Measurements from ENCODE around the gene DDT.
"Not testable (repeated sequence)": the region's sequence is repeated elsewhere in the genome, so short reads cannot be mapped to it uniquely, and the experiment has no call there.

Gene DDT

DNA sequence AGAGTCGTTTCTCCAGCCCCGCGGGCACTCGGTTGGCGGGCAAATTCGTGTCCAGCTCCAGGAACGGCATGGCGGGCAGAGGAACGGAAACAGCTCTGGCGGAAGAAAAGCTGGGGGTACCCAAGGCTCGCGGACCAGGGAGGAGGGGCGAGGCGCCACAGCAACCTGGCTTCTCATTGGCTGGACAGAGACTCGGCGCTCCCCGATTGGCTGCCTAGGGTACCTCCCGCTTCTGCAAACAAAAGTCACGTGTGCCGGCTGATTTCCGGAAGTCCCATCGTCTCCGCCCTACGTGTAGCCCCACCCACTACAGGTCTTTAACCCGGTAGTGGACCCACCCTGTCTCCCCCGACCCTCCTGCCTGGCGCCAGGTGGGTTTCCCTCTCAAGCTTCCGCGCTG, at the start of gene DDT:
TSS of gene DDT (minus strand) at position 97 of the 400 bp plus-strand sequence. CDS start at position 70, 27 bp downstream.
- DNase-seq: not testable (repeated sequence)

DNA sequence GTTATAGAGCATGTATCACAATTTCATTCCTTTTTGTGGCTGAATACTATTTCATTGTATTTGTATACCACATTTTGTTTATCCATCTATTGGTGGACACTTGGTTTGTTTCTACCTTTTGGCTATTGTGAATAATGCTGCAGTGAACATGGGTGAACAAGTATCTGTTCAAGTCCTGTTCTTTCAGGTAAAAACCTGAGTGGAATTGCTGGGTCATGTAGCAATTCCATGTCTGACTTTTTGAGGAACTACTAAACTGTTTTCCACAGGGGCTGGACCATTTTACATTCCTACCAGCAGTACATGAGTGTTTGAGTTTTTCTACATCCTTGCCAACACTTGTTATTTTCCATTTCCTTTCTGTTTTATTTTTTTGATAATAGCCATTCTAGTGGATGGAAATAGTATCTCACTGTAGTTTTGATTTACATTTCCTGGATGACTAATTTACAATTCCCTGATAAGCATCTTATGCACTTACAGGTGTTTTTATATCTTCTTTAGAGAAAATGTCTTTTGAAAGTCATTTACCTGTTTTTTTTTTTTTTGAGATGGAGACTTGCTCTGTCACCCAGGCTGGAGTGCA, 49.1 kb upstream of the DDT start:
- no peak for DNase-seq

DNA sequence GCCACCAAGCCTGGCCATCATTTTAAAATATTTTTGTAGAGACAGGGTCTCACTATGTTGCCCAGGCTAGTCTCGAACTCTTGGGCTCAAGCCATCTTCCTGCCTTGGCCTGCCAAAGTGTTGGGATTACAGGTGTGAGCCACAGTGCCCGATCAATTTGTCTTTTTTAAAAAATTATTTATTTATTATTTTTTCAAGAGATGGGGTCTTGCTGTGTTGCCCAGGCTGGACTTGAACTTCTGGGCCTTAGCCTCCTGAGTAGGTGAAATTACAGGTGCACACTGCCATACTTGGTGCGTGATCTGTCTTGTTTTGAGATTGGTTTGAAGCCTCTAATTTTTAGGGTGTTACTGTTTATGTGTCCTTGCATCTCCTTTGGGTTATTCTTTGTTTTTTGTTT, 47.1 kb upstream of the DDT start:
- no peak for DNase-seq

DNA sequence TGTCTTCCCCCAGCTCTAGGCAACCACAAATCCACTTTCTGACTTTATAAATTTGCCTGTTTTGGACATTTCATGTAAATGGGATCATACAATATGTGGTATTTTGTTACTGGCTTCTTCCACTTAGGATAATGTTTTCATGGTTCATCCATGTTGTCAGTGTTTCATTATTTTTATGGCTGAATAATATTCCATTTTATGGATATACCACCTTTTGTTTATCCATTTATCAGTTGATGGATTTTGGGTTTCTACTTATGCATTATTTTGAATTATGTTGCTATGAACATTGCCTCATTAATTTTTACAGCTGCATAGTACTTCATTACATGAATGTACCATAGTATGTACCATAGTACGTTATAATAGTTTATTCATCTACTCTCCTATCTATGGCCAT, 41.9 kb upstream of the DDT start:
- DNase-seq: no peak

DNA sequence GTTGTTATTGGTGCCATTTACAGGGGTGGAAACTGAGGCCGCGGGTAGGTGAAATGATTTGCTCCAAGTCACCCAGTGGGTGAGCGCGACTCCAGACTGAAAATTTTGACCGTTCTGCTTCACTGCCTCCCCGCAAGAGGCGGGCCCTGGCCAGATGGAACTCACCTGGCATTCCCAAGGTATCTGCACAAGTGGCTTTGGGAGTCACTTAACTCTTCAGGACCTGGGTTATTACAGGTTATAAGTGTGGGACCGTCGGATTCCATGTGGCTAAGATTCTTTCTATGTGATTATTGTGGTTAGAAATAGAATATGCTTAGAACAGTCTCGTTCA, 37.5 kb upstream of the DDT start:
- DNase-seq: no peak

DNA sequence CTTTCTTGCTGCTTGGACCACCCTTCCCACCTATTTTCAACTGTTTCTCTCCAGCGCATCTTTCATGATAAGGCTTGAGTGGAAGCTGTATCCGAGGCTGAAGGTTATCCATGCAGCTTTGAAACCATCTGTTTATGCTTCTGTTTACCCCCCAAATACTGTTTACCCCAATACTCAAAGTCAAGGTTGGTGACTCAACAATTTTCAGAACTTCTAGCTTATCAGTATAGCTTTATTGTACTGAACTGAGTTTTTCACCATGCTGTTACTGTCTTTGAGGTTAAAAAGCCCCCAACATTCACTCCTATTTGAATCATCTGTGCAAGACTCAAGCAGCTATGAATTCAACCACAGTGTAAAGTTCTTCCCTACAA, 35.8 kb upstream of the DDT start:
- no peak for DNase-seq

DNA sequence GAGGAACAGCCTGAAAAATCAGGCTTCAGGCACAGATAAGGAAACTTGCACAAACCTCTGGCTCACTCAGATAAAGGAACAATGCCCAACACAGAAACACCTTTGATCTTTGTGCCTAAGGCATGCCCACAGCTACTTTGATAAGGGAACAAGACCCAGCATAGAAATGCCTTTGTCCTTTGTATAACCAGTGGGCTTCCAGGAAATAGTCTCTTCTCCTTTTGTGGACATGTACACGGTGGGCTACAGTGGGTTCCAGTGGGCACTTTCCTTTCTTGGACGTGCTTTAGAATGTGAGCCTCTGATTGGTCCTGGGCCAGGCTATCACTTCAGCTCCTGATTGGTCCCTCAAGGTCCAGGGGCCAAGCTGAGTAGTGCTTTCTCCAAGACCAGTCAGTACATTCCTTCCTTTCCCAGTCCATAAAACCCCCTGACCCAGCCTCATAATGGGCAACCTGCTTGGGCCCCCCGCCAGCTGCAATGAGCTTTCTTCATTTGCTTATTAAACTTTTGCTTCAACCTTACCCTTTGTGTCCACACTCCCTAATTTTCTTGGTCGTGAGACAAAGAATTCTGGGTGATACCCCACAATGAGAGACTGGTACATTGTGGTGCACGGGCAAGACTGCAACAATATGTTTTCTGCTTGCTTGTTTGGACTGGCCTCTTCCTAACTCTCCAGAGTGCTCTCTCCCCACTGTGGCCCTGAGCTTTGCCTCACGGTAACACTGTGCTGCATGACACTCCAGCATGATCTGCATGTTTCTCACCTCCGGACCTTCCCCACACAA, 35.2 kb upstream of the DDT start:
- no peak for DNase-seq

DNA sequence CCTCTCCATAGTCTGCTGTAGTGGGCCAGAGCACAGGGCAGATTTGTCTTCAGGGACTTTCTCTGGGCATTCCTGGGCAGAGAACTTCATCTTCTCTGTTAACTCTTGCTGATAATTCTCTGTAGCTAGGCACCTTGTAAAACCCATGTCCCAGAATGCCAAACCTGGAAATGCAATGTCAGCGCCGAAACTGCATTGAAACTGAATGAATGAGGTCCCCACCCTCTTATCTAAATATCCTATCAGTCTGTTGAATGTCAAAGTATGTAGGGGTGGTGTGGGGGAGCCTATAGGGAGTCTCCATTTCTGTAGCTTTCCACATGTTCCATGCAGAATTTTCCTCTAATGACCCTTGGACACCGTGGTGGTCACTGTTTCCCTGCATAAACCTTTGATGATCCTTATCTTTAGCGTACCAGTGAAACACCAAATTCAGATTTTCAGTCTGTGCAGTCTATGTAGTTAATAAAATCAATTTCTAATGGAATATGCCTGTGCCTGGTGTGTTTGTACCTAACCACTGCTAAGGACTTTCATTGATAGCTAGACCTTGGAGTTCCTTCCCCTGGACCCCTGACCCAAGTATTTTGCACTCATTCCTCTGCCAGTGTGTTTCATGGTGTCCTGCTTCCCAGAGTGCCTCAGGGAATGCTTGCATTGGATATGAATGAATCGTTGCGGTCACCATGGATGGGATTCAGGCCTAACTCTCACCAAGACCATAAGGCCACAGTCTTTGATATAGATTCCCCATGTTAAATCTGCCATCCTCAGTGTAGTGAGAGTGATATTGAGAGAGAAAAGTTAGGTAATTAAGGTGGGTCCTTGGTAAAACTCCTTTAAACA, 34.4 kb upstream of the DDT start:
- DNase-seq: no peak

DNA sequence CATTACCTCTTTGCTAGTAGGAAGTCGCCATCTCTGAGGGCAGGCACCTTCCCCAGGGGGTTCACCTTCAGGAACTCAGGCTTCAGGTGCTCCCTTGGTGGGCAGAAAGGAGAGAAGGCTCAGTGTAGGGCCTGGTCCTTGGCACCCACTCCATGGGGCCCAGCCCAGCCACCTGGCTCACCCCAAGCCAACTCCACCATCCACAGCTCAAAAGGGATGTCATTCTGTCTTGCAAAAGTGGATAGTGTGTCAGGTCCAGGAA, 33.7 kb upstream of the DDT start:
- no peak for DNase-seq

DNA sequence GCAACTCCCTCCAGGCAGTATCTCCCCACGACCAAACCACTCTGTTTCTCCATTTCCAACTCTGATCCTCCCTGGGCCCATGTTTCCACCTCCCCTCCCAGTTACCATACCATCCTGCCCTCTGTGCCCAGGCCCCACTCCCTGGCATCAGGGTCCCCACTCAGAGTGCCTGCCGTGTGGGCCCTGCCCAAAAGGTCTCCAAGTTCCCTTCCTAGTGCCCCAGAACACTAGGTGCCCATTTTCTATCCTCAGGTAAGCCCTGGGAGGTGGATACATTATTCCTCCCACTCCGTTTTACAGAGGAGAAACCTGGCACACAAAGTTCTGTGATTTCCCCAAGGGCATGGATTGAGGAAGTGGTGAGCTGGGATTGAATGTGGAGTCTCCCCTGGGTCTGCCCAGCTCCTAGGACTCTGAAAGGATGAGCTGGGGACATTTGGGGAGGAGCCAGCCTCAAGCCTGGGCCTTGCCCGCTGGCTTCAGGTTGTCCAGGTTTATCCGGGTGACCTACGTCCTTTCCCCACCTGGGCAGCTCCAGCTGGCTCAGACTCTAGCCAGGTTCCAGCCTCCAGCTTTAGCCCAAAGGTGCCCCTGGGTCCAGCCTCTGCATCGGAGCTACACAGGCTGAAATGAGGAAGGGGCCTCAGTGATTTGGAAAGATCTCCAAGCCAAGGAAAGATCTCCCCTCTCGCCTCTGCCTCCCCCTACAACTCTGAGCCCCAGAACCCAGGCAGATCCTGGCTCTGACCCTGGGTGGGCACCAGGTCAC, 33.2 kb upstream of the DDT start:
- no peak for DNase-seq

DNA sequence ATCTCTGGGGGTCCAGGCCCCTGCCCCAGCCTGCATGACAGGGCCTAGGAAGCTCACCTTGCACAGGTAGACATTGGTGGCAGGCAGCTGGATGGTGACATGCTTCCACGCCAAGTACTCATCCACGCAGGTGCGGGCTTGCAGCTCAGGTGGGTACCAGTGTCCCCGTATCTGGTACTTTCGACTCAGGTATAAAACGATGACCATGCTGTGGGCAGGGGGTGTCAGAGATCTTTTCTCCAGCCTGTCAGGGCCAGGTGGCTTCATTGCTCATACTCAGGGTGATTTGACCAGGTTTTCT, 32.6 kb upstream of the DDT start:
- DNase-seq: no peak

DNA sequence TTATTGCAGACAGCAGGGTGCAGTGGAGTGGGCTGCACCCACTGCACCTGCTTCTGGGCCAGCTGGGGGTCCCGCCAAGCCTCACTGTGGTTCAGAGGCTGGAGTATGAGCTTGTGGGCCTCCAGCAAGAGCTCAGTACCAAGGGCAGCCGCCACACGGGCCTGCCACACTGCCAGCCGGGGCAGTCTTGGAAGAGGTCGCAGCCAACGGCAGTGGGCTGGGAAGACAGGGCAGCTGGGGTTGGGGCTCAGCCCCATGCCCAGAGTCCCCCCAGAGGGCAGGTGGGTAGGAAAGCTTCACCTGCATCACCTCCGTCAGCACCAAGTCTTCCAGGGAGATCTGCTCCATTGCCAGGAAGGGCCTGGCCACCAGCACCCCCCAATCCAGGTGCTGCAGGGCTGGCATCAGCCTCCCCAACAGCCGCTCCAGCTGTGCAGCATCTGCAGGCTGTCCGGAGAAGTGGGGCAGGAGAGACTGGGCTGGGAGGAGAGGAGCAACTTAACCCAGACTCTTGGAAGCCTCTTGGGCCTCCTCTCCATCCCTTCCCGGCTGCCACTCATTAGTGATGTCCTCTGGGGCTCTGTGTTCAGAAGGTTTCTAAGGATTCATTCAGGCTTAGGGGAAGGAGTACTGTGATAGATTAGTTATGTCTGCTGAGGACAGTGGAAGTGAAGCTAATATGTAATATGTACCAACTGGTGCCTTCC, 32.1 kb upstream of the DDT start:
- no peak for DNase-seq

DNA sequence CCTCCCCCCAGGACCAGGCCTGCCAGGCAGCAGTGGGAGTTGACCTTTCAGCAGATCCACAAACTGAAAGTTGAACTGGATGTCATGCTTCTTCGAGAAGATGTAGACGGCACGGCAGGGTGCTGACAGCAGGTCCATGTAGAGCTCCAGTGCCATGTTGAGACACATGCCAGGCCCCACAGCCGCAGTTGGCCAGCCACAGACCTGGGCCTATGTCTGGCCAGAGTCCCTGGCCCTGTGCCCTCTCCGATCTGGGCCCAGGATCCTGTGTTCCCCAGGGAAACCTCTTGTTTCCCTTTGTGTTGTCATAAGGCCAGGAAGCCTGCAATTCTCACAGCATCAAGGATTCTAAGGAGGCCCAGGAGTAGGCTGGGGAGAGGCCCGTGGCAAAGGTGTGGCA, 31.0 kb upstream of the DDT start, which contains the start of gene GSTT4:
TSS of gene GSTT4 (minus strand) at position 253 of the 400 bp plus-strand sequence. CDS start at position 156, 97 bp downstream.
- DNase-seq: no peak

DNA sequence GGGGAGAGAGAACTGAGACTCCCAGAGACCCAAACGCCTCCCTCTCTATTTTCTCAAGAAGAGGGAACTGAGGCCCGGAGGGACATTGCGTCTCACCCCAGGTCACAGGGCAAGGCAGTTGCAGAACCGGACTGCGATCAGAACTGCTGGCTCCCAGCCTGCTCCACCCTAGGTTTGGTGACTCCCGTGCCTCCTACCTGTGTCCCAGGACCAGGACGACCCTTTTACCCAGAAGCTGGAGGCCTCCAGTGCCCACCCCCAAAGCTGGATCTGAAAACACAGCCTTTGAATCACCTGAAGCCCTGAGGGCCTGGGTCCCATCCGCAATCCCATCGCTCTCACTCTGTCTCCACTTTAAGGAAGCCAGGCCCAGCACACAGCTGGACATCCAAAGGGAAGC, 29.6 kb upstream of the DDT start:
- DNase-seq: no peak

DNA sequence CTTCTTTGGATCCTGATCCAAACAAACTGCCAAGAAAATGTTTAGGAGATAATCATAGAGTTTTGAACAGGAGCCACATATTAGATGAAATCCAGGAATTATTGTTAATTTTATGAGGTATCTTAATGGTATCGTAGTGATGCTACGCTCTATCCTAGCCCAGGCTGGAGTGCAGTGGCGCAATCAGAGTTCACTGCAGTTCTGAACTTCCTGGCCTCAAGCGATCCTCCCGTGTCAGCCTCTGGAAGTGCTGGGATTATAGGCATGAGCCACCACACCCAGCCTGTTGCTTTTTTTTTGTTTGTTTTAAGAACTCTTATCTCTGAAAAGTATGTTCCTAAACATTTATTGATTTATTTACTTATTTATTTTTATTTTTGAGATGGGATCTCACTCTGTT, 28.6 kb upstream of the DDT start:
- DNase-seq: no peak

DNA sequence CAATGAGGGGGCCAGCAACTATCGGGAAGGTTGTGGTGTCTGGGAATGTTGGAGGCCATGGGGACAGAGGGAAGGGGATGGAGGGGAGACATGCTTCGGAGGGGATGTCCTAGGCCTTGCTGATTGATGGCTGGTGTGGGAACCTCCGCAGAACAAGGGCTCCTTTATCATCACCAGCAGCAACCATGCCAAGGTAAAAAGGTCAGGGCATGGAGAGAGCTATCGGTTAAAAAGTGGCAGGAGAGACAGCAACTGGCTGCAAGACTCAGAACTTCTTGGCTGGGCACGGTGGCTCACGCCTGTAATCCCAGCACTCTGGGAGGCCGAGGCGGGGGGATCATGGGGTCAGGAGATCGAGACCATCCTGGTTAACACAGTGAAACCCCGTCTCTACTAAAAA, 28.0 kb upstream of the DDT start:
- no peak for DNase-seq

DNA sequence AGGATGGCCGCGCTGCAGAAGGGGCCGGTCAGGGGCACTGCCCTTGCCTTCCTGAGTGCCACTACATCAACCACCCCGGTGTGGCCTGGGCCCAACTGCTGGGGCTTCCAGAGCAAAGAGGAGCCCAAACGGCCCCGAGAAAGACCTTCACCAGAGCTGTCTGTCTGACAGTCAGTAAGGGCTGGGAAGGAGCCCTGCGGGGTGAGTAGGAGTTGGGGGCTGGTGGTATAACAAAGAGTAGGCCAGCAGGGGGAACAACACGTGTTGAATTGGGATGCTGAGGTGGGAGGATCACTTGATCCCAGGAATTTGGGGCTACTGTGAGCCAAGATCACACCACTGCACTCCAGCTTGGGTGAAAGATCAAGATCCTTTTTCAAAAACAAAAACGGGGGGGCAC, 27.1 kb upstream of the DDT start:
- DNase-seq: no peak

DNA sequence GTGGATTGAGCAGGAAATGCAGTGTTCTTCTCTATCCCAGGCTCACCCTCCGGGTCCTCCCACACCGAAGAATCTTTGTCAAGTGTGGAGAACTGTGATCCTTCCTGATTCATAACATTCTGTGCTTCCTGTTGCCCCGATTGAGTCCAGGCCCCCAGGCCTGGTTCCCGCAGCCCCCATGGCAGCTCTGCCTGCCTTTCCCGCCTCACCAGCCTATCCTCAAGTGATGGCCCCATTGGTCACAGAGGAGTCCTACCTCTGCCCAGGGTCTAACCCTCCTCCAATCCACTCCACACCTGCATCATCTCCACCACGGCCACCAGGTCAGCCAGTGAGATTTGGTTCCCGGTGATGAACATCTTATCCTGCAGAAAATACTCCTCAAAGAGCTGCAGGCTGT, 25.5 kb upstream of the DDT start:
- DNase-seq: not testable (repeated sequence)

DNA sequence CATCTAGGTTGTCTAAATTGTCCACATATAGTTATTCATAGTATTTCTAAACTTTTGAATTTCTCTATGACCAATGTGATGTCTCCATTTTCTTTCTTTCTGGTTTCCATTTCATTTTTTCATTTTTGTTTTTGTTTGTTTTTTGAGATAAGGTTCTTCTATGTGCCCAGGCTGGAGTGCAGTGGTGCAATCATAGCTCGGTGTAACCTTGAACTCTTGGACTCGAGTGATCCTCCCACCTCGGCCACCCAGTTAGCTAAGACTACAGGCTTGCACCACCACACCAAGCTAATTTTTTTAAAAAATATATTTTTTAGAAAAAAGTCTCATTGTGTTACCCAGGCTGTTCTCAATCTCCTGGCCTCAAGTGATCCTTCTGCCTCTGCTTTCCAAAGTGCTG, 22.9 kb upstream of the DDT start:
- DNase-seq: no peak

DNA sequence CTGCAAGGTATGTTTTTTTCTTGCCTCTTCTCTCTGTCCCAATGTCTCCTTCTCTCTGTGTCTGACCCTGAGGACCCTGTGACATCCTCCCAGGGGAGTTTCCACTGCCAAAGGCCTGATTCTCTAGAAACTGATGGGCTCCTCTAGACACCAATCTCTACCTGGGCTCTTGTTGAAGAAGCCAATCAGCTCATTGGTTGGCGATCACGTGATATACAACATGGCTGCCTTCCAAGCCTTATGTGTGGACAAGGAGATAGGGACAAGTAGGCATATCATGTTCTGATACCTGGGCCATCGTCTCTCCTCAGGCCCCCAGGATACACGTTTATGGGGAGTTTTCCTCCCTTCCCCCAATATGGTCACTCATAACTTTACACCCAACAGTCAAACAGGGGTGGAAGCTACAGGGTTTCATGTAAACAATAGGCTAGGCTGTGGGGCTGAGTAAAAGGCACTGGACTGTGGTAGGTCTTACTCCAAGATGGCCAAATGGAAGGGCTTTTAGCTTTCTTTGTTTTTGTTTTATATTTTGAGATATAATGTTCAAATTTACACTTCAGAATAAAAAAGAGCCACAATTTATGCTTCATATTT, 19.4 kb upstream of the DDT start:
- DNase-seq: not testable (repeated sequence)

DNA sequence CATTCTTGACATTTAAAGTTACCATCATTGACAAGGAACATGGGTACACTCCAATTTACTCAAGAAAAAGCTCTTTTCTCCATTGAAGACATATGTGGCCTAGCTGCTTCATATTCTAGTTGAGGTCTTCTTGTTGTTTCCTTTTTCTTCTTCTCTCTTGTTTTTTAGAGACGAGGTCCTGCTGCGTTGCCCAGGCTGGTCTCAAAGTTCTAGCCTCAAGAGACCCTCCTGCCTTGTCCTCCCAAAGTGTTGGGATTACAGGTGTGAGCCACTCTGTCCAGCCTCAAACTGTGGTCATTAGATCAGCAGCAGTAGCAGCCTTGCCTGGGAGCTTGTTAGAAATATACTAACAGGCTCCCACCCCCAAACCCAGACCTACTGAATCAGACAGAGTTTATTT, 18.8 kb upstream of the DDT start:
- not testable (repeated sequence) for DNase-seq

DNA sequence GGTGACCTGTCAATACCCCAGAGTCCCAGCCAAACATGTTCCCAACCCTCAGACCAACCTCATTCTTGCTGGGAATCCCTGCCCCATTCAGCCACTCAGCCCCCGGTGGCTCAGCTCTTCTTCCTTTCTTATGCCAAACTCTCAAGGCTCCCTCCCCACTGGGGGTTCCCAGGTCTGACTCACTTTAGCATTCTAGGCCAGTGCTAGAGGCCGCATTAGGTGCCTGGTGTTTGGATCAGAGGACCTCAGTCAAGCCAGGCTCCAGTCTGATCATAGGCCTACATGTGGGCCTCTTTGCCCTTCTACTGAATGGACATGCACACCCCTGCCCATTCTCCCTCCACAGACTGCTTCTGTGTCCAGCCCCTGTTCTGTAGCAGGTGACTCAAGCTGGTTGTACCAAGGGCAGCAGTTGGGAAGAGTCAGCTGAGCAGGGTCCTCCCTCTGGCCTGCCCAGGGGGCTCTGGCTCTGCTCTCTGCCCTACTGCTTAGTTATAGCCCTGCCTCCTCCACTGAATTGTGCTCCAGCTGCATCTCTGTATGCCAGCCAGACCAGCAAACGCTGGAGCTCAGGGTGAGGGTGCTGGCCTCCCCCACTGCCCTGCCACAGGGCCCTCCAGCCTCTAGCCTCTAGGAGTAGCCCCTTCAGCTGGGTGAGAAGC, 15.5 kb upstream of the DDT start:
- not testable (repeated sequence) for DNase-seq
